Measurements from ENCODE around the gene TCN1.
"Not testable (repeated sequence)": the region's sequence is repeated elsewhere in the genome, so short reads cannot be mapped to it uniquely, and the experiment has no call there.

TCN1 gene, protein sequence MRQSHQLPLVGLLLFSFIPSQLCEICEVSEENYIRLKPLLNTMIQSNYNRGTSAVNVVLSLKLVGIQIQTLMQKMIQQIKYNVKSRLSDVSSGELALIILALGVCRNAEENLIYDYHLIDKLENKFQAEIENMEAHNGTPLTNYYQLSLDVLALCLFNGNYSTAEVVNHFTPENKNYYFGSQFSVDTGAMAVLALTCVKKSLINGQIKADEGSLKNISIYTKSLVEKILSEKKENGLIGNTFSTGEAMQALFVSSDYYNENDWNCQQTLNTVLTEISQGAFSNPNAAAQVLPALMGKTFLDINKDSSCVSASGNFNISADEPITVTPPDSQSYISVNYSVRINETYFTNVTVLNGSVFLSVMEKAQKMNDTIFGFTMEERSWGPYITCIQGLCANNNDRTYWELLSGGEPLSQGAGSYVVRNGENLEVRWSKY

DNA sequence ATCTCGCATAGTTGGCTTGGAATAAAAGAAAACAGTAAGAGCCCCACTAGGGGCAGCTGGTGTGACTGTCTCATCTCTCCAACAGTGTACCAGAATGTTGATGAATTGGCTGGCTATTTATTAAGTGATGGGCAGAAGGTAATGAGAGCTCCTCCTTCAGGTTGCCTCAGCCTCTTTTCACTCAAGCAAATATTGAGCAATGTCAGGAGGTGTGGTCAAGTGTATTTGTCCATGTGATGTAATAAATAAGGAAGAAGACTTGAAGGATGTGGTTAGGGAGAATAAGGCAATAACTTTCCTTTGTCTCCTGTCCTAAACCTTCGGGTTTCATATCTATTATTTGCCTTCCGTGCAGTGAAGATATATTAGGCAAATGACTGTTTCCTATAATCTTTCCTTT, at the start of gene TCN1:
TCN1 (minus strand) TSS at position 91 of the 400 bp plus-strand sequence; CDS start at position 74, 17 bp downstream.
- no peak for DNase-seq (ENCODE audit: low read depth)

DNA sequence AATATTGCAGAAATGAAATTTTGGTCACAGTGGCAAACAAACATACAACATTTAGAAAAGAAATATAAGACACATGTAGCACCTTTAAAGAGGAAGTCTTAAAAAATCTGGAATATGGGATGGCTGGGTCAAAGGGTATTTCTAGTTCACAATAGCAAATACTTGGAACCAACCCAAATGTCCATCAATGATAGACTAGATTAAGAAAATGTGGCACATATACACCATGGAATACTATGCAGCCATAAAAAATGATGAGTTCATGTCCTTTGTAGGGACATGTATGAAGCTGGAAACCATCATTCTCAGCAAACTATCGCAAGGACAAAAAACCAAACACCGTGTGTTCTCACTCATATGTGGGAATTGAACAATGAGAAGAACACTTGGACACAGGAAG, 37.3 kb upstream of the TCN1 start:
- not testable (repeated sequence) for DNase-seq (ENCODE audit: low read depth)

DNA sequence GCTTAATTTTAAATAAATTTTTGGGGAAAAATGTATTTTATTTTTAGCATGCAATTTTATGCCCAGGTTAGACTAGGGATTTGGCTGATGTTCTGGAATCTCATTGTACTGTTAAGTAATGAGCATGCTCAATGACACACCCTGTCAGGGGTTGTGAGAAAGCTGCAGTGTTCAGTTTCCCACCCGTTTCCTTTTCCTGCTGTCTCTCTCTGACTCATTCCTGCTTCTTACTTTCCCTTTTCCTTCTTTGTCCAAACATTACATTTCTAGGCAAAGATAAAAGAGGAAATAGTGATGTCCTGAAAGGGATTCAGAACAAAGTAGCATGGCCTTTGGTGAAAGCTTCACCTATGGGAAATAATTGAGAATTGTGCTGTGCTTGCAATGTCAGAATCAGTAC, 35.0 kb upstream of the TCN1 start:
- no peak for DNase-seq (ENCODE audit: low read depth)

DNA sequence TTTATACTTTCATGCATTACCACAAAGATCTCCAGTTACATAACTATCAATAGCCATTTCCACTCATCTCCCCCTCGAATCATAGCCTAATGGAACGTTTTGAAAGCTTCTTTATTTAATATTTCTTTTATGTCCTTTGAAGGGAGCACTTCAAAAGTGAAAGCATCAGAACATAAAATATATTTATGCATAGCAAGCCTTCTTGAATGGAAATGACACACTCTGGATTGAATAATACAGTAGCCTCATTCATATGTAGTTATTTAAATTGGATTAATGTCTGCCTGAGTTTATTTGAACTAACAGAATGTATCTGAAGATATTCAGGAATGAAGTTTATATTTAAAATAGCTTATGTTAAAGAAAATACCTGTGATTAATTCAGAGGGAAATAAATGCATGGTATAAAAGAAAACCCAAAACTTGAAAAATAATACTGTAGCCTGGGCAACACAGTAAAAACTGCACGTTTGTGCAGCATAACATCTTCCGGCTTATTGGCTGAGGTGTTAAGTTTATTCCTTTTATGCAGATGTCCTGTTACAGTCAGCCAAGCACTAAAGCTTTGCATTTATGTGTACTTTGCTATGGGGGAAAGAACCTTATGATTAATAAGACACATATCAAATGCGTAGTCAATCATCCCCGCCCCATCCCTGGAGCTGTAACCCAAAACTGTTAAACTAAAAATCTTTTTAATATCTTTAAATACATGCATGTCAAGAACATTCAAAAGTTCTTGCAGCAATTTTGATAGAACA, 34.3 kb upstream of the TCN1 start:
- no peak for DNase-seq (ENCODE audit: low read depth)

DNA sequence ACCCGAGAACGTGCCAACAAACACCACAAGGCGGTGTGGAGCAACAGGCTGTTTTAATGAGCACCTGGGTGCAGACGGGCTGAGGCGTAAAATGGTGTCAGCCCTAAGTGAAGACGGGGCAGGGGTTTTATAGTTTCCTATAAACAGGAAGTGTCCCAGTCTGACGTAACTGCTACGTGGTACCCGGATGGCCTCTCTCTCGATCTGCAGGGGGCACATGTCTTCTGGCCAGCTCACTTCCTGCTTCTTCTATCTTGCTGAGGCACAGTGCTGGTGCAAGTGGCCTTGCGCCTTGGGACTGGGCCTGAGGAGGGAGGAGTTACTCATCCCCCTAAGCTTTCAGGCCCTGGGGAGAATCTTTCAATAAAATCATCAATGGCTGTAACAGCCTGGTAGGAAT, 33.2 kb upstream of the TCN1 start:
- no peak for DNase-seq (ENCODE audit: low read depth)

DNA sequence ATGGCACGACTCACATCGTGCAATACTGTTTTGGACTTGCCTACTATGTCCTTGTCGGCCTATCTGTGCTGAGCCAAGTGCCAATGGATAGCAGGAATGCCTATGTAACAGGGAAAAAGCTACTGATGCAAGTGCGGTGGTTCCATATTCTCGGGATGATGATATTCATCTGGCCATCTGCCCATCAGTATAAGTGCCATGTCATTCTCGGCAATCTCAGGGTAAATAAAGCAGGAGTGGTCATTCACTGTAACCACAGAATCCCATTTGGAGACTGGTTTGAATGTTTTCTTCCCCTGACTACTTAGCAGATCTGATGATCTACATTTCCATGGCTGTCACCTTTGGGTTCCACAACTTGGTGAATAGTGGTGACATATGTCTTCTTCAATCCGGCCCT, 32.4 kb upstream of the TCN1 start:
- no peak for DNase-seq (ENCODE audit: low read depth)

DNA sequence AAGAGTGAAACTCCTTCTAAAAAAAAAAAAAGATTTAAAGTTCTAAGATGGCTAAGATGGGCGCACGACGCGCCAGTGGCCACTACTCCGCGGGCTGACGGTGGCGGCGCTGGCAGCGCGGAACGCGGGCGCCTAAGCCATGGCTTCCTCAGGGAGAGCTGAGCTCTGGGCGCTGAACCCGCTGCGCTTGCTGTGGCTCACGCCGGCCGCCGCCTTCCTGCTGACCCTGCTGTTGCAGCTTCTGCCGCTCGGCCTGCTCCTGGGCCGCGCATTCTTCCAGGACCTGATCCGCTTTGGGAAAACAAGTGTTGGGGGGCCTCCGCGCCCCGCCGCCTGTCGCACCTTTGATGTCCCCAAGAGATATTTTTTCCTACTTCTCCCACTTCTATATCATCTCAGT, 31.8 kb upstream of the TCN1 start:
- DNase-seq (ENCODE audit: low read depth) = no peak

DNA sequence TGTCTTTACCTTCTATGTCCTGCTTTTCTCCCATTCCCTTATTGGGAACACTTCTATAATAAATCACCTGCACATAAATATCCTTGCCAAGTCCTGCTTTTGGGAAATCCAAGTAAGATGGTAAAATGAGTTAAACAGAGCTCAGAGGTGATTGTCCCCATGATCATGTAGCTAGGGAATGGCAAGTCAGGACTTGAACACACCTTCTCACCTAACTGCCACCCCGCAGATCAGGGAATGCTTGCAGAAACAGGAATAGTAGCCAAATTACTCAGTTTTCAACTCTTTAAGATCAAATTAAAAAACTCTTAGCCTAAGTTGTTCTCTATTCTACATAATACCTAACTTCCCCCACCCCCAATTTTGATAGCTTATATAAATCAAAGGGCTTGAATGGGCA, 28.3 kb upstream of the TCN1 start:
- DNase-seq (ENCODE audit: low read depth) = no peak

DNA sequence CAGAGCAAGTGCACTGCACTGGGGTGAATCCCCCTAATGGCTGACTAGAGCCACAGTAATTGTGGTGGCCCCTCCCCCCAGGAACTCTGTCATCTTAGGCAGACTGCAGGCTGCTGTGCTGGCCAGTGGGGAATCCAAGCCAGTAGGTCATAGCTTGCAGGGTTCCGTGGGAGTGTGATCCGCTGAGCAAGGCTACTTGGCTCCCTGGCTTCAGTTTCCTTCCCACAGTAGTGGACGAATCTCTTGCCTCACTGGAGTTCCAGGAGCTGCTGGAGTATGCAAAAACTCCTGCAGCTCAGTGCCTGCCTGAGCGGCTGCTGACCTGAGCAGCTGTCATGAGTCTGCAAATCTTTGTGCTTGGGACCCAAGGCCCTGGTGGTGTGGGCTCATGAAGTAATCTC, 25.5 kb upstream of the TCN1 start:
- no peak for DNase-seq (ENCODE audit: low read depth)

DNA sequence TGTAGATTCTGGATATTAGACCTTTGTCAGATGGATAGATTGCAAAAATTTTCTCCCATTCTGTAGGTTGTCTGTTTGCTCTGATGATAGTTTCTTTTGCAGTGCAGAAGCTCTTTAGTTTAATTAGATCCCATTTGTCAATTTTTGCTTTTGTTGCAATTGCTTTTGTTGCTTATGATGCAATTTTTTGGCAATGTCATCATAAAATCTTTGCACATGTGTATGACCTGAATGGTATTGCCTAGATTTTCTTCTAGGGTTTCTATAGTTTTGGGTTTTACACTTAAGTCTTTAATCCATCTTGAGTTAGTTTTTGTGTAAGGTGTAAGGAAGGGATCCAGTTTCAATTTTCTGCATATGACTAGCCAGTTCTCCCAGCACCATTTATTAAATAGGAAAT, 20.9 kb upstream of the TCN1 start:
- not testable (repeated sequence) for DNase-seq (ENCODE audit: low read depth)

DNA sequence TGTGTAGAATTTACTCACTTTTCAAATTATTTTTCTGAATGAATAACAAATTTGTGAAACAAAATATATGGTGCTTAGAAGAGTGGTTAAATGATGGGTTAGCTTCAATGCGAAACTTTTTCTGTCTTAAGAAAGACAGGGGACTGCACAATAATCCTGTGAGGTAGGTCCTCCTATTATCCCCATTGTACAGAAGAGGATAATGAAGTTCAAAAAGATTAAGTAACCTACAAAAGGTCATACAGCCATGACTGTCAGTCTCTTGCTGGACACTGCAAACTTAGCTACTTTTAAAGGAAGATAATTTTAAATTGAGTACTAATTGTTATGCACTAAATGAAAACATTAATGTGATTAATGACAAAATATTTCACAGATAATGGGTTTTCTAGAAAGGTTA, 17.3 kb upstream of the TCN1 start:
- no peak for DNase-seq (ENCODE audit: low read depth)

DNA sequence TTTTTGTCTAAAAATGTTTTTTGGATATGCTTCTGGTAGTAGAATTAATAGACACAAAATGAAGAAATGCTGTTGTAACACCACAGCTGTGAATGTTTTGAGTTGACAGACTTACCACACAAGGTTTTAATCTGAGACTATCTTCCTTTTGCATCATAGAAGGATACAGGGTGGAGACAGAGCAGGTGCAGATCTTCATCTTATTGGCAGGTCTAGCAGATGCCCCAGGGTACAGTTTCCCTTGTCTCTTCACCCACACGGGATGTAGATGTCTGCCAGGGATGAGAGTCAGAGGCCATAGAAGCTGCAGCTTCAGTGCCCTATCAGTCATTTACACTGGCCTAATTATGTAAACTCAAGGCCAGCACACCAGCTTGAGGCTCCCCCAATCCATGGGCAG, 13.3 kb upstream of the TCN1 start:
- no peak for DNase-seq (ENCODE audit: low read depth)

DNA sequence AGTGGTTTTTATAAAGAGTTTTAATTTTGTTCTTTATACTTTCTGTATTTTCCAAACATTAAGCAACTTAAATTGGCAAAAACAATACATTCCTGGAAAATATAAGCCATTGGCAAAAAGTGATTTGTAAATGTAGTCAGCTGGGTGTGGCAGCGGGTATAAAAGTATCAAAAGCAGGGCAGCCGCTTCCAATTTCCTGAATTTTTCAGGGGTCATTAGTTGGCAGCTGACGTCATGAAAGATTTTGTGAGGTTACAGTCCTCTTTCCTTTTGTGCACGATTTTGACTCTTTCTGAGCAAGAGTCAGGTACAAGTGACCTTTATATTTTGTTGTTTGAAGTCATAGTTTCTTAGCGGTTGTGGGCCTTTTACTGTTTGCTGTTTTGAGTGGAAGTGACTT, 12.3 kb upstream of the TCN1 start, which contains the start of gene OOSP3:
OOSP3 (plus strand) TSS at position 208 of the 400 bp plus-strand sequence; CDS start at position 235, 27 bp downstream.
- no peak for DNase-seq (ENCODE audit: low read depth)

DNA sequence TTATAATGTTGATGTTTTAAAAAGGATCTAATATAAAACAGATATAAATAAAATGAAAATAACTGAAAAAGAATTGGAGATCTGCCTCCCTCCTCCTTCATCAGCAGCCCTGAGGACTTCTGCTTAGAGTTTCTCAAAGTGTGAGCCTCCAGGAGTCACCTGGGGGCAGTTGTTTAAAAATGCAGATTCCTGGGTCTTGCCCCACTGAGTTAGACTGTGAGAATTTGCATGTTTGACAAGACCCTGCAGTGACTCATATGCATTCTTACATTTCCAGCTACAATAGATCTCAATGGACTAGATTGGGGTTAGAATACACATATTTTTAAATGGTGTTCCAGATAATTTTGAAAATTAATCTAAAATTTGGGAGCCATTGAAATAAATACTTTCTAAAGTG, 11.5 kb upstream of the TCN1 start:
- no peak for DNase-seq (ENCODE audit: low read depth)

DNA sequence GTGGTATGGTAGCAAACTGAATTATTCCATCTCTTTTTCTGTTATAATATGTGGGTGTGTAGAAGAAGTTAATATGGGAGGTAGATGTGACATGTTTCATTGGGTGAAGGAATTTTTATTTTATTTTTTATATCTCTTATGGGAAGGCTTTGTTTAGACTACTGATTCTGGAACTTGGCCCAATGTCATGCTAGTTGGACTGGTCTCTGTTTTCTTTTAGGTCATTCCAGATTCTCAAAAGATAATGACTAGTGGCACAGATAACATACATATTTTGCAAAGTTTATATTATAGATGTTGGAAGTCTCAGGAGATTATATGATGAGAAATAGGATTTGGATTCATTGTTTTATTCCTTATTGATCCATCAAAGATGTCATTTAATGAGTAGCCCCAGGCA, 11.0 kb upstream of the TCN1 start:
- DNase-seq (ENCODE audit: low read depth) = no peak

DNA sequence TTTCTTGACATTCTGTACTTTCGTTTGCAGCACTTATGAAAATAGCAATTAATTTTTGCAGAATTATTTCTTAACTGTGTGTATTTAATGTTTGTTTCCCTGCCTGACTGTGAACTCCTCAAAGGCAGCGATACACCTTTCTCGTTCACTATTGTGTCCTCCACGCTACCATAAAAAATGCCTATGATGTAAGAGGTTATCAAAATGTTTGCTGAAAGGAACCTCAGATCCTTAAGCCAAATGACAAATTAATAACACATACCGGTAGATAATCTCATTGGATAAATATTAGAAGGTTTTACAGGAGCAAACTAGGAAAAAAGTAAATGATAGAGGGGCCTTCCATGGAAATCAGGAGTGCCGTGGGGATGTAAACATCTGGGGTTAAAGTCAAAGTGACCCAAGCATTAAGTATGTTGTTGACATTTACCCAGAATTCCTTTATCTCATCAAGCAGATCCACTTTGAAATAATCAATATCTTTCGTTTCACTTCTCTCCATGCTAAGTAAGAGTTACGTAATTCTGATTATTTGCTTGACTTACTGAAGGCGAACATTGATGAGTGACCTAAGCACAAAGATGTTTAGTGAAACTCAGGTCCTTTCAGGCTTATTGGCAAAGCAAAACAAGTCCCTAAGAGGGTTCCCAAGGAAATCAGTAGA, 9.7 kb upstream of the TCN1 start:
- DNase-seq (ENCODE audit: low read depth) = no peak

DNA sequence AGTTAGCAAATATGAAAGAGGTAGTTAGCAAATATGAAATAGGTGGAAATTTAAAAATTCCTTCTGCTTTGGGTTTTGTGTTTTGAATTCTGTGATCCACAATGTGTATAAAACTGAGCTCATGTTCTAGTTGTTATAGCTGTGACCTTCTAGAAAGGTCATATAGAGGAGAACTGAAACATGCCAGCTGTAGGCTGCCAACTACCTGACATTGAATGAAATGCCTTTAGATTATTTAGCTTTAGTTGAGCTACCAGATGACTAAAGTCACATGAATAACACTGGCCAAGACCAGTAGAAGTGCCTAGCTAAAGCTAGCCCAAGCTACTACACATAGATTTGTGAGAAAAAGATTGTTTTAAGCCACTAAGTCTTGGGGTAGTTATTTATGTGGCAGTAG, 5.8 kb upstream of the TCN1 start:
- DNase-seq (ENCODE audit: low read depth) = no peak

DNA sequence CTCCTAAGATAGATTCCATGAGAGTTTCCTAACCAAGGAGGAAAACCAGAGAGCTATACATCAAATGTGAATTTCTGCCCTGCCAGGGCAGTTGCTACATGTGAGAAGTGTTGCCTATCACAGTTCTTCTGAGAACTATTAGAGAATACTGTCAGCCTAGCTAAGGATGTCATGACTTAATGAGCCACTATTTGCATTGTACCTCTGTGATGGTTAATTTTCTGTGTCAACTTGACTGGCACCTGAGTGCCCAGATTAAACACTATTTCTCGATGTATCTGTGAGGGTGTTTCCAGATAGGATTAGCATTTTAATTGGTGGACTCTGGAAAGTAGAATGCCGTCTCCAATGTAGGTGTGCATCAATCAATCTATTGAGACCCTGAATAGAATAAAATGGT, 1.7 kb upstream of the TCN1 start:
- DNase-seq (ENCODE audit: low read depth) = no peak

DNA sequence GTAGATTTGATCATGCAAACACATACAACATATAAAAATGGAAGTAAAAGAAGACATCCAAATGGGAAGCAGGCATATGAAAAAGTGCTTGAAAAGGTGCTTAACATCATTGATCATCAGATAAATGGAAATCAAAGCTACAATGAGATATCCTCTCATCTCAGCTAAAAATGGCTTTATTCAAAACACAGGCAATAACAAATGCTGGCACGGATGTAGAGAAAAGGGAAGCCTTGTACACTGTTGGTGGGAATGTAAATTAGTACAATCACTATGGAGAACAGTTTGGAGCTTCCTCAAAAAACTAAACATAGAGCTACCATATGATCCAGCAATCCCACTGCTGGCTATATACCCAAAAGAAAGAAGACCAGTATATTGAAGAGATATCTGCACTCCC, 549 bp upstream of the TCN1 start:
- no peak for DNase-seq (ENCODE audit: low read depth)

DNA sequence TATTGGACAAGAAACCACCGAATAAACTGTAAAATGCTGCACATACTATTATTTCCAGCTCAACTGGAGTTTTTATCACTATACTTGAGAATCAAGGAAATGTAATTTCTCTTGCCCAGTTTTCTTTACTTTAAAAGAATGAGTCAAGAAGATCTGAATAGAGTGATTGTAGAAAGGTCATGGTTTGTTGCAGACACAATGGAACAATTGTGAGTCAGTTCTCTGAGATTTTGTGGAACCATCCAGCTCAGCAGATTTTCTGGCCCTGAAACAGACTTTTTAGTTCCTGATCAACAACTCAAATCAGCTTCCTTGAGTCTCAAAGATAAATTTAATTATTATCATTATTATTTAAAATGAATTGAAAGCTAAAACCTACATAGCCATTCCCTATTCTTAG, 1.3 kb downstream of the TCN1 start:
- DNase-seq (ENCODE audit: low read depth) = no peak

DNA sequence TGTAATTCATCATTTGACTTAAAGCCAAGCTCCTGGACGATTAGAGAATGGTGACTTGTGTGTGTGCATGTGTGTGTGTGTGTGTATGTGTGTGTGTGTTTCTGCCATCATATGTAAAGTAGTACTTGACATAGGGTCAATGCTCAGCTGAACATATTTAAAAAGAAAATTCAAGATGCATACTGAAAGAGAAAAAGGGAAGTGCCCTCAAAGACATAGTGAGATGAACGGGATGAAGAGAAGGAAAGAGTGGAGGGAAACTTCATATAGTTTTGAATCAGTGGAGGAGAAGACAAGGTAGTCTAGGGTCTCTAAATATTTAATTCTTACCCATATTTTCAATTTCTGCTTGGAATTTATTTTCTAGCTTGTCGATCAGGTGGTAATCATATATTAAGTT, 4.0 kb downstream of the TCN1 start:
- no peak for DNase-seq (ENCODE audit: low read depth)

DNA sequence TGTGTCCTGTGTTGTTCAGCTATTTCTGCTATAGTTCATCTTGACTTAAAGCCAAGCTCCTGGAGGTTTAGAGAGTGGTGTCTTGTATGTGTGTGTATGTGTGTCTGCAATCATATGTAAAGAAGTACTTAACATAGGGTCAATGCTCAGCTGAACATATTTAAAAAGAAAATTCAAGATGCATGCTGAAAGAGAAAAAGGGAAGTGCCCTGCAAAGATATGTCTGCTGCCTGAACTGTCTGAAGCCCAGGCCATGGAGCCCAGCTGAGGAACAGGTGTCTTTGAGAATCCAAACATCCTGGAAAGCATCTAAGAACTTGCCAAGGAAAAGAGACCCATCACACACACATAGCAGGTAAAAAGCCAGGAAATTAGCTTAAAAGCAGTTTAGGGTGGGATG, 6.6 kb downstream of the TCN1 start:
- no peak for DNase-seq (ENCODE audit: low read depth)
